ENCODE measurements around the gene TEC.

DNA sequence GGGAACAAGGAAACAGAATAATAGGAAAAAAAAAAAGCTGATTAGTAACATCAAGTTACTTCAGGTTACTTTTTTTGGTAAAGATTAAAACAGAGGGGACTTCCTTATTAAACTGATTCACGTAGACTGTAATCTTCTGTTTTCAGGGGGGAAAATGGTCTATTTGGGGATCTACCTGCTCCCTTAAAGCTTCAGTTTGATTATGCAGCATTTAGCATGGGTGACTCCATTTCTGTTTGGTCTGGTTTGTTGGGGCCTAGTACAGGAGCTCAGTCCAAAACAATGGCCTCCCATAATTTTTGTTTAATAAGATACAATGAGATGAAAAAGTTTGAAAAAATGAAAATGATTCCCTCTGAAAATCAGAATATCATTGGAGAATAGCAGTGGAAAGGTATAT is 34.6 kb downstream of the TEC start:
- TF ChIP-seq, protein P1, sequence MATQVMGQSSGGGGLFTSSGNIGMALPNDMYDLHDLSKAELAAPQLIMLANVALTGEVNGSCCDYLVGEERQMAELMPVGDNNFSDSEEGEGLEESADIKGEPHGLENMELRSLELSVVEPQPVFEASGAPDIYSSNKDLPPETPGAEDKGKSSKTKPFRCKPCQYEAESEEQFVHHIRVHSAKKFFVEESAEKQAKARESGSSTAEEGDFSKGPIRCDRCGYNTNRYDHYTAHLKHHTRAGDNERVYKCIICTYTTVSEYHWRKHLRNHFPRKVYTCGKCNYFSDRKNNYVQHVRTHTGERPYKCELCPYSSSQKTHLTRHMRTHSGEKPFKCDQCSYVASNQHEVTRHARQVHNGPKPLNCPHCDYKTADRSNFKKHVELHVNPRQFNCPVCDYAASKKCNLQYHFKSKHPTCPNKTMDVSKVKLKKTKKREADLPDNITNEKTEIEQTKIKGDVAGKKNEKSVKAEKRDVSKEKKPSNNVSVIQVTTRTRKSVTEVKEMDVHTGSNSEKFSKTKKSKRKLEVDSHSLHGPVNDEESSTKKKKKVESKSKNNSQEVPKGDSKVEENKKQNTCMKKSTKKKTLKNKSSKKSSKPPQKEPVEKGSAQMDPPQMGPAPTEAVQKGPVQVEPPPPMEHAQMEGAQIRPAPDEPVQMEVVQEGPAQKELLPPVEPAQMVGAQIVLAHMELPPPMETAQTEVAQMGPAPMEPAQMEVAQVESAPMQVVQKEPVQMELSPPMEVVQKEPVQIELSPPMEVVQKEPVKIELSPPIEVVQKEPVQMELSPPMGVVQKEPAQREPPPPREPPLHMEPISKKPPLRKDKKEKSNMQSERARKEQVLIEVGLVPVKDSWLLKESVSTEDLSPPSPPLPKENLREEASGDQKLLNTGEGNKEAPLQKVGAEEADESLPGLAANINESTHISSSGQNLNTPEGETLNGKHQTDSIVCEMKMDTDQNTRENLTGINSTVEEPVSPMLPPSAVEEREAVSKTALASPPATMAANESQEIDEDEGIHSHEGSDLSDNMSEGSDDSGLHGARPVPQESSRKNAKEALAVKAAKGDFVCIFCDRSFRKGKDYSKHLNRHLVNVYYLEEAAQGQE (IDR thresholded peaks at IDR 0.05; ENCODE audit: insufficient read depth in 1 of 2, low read depth in 2 of 2, low read length in 2 of 2), result no peak
- TF ChIP-seq POLR2AphosphoS5 (IDR thresholded peaks at IDR 0.05; ENCODE audit: low read depth, low read length), result no peak
- TF ChIP-seq TAF1 (IDR thresholded peaks at IDR 0.05; ENCODE audit: borderline replicate concordance, insufficient read depth, low read length), result no peak
- no peak for TF ChIP-seq SIN3A (IDR thresholded peaks at IDR 0.05; ENCODE audit: borderline replicate concordance, insufficient read depth, low read length)
- TF ChIP-seq FOXP2 (optimal IDR thresholded peaks at IDR 0.05; ENCODE audit: borderline replicate concordance, extremely low read depth, extremely low read length, insufficient read depth), result no peak
